ENCODE measurements around the gene CMTR1.

Gene CMTR1

DNA sequence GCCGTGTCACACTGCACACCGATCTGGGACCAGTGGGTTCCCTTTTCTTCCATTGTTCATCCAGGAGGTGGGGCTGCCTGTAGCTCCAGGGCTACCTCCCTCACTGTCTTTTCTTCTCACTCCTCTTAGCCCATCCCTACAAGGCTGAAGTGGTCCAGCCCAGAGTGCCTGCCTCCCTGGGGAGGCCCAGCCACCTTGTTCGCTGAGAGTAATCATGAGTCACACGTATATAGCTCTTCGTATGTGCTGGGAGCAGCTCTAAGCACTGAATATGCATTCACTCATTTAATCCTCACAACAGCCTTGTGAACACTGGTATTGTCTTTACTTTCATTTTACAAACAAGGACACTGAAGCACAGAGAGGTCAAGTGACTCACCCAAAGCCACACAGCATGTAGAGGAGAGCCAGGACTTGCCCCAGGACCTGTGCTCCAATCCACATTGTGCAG is 81.3 kb downstream of the CMTR1 start:
- no peak for DNase-seq

DNA sequence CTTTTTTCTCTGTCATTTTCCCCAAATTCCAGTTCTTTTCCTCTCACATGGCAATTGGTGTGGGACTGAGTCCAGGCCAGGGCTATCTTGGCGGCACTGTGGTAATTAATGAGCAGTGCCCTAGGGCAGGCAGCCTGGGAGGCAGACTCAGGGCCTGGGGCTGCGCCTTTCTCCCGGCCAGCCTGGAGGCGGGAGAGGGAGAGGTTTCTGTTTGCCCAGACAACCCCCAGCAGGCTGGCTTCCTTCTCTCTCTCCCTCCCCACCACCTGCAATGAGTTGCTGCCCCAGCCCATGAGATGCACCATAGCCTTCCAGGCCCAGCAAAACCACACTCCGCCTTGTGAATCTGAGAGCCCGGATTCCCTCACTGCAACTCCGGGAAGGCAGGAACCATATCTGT is 81.8 kb downstream of the CMTR1 start:
- DNase-seq = no peak

DNA sequence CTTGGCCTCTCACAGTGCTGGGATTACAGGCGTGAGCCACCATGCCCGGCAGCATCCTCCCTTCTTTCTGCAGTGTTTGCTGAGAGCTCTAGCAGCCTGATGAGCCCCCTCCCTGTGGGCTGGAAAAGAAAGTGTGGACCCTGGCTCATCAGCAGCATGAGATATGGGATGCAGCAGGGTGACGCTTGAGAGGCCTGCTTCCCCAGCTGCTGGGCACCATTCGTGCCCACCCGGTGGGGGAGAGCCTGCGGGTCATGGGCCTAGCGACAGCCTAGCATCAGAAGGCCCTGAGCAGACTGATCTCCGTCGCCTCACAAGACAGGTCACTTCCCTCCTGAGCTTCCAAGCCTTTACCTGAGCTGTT is 82.7 kb downstream of the CMTR1 start:
- DNase-seq = no peak

GRCh38 chr6:37516076-37516919 is 83.3 kb downstream of the CMTR1 start:
- DNase-seq = peak; percentile 93

DNA sequence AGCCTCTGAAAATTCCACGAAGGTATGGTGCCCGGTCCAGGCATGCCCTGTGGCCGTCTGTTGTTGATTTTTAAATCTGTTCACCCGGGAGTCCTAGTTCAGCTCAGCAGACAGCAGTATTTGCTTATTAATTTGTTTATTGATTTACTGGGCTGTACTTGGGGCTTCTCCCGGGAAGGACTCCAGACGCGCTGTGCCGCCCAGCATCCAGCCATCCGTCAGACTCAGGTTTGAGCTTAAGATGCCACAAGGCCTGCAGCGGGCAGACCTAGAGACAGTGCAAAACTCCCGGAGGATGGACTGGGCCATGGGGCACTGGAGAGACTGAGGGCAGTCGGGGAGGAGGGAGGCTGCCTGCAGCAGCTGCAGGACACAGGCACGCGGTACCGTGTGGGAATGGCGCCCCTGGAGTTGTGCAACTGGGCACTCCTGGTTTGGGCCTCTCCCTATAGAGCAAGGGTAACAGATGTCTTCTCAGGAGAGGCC is 83.9 kb downstream of the CMTR1 start:
- no peak for DNase-seq

DNA sequence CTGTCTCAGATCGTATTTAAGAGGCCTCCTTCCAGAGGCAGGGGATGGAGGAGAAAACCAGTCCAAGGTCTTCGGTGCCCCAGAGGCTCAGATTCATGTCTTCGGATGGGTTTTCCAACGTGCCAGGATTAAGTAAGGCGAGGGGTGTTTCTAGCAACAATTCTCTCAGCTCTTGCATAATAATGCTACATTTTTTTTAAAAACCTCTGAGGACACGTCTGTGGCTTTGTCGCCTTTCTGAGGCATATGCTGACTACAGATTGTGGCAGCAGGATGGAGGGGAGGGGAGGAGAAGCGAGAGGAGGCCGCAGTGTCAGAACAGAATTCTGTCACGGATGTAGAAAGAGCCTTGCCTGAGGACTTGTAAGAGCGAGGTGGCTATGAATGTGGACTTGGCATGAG is 84.4 kb downstream of the CMTR1 start:
- DNase-seq = peak; percentile 80

DNA sequence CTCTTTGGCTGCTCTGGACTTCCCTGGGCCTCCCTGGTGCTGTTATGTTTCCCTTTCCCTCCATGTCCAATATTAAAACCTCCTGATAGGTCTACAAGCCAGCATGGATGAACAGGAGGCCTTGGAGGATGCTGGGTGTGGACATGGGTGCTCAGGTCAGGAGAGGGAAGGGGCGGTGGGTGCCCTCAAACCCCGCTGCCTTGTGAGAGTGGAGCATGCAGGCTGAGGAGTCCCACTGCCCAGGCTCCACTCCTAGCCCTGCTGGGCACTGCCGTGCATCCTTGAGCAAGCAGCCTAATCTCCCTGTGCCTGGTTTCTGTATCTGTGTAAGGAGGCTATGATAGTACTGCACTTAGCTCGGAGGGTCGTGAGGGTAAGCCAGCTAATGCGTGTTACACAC is 85.1 kb downstream of the CMTR1 start:
- DNase-seq = no peak

DNA sequence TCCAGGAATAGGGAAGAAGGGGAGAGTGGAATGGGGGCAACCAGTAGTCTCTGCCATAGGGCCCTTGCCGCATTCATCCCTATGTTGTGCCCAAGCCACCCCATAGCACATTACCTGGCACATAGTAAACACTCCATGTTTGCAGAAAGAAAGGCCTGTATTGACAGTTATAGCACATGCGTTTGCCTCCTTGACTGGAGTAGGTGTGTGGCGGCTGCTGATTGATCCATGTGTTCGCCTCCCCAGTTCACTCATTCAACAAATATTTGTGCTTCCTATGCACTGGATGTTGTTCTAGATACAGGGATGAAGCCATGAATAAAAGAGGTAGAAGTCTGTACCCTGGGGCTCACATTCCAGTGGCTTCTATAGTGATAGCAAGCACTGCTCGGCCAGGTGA is 86.4 kb downstream of the CMTR1 start:
- no peak for DNase-seq

GRCh38 chr6:37520926-37521325 is 87.9 kb downstream of the CMTR1 start:
- no peak for DNase-seq

DNA sequence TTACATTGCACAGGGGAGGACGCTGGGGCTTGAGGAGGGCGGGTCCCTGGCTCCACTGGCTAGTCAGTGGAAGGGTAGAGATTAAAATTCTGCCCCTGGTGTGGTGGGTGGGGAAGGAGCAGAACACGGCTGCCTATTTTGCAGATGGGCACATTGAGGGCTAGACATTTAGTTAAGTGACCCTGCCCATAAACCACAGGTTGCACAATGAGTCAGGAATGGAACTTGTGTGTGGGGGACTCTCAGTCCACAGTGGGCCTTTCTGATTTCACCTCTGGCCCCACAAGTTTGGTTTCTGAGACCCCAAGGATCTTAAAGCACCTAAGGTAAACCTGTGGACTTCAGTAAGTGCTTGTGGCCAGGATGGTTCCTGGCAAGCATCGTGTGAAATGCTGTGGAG is 88.7 kb downstream of the CMTR1 start:
- no peak for DNase-seq

DNA sequence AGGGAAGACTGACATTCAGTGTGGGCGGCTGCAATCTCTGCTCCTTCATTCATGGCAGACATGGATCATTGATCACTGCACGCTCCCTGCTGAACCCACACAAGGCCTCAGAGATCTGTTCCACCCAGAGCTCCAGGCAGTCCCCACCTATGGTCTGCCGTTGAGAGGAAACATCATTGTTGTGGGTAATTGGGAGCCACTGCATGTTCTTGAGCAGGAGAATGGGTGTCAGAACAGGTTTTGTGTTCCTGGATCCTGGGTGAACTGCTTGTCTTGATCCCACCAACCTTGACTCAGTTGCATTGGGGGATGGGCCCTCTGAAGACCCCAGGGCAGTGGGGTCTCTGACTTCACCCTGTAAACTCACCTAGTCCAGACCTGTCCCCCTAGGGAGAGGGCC is 89.8 kb downstream of the CMTR1 start:
- DNase-seq = no peak

- DNase-seq = no peak
Measured at GRCh38 chr6:37523412-37523811, 90.4 kb downstream of the CMTR1 start.

- no peak for DNase-seq
Measured at GRCh38 chr6:37524025-37524969, 91.3 kb downstream of the CMTR1 start.

- DNase-seq = no peak
Measured at GRCh38 chr6:37524970-37525318, 91.9 kb downstream of the CMTR1 start.

- DNase-seq = no peak
Measured at GRCh38 chr6:37525460-37526357, 92.7 kb downstream of the CMTR1 start.

- DNase-seq = no peak
Measured at GRCh38 chr6:37528541-37528940, 95.5 kb downstream of the CMTR1 start.

DNA sequence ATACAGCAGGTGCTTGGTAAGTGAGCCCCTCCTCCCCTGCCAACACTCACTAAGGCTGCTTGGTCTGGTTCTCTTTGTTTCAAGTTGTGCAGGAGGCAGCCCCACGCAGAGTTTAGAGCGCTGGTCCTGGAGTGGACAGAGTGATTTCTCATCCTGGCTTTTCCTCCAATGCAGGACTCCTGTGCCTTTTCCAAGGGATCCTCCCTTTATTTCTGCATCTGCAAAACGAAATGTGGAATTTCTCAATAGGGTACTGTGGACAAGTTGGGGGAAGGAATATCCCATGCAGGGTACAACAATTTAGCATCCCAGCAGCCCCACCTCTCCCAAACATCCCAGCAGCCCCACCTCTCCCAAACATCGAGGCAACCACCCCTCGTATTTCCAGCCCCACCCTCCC is 97.3 kb downstream of the CMTR1 start:
- no peak for DNase-seq

DNA sequence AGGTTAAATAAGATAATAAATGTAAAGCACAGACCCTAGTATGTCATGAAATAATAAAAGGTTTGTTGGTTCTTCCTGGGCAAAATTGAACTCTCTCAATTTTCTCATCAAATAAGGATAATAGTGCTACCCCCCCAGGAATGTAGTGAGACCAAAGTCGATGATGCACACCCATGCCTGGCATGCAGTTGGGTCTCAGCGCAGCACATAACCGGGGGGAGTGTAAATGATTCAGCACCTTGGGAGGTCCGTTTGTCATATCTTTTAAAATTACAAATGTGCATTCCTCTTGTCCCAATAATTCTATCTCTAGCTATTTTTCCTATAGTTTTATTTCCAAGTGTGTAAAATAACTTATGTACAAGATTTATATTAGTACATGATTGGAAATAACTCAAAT is 98.0 kb downstream of the CMTR1 start:
- DNase-seq = no peak
